ENCODE measurements around the gene CDYL. TPM values are rescaled to one million over a fixed set of nuclear protein-coding genes. Genes with fewer than 3 reads are reported as not detected.

Gene CDYL
- total RNA-seq, 1 experiment from 2014 or later = 4.2 TPM

- no peak overlapping the region for H2AFZ ChIP-seq (ENCODE audit: low read length)
These were observed 592 bp upstream of the CDYL start for GRCh38 chr6:4775494-4776130.

GRCh38 chr6:4776493-4777393, 539 bp downstream of the CDYL start:
- DNase-seq = peak; percentile 69
- no peak overlapping the region for H2AFZ ChIP-seq (ENCODE audit: low read length)
- H3K4me2 ChIP-seq (ENCODE audit: low read depth, low read length, poor library complexity, severe bottlenecking) = peak overlapping the region; percentile 75
- peaks cover 9% of the 10 kb centered on the region; the same call in 1 of the 2 replicates for H4K20me1 ChIP-seq (ENCODE audit: insufficient read depth, low read depth, low read length)
- peaks cover 10% of the 10 kb centered on the region for H3K4me1 ChIP-seq (ENCODE audit: low read length)
- H3K4me3 ChIP-seq (ENCODE audit: low read length) = peak overlapping the region; percentile 63
- H3K9ac ChIP-seq (ENCODE audit: low read length) = peak overlapping the region; percentile 50
- peaks cover 5% of the 10 kb centered on the region; the same call in 1 of the 2 replicates for H3K79me2 ChIP-seq (ENCODE audit: low read length)
- no peak overlapping the region for H3K27ac ChIP-seq (ENCODE audit: low read length)
- H3K27me3 ChIP-seq (ENCODE audit: low read length) = peaks cover 6% of the 10 kb centered on the region
- H3K9me3 ChIP-seq (ENCODE audit: low read length) = 0 out of 2 replicates have a peak, but pooled peaks cover 5% of the 10 kb centered on the region
- no peaks in the 10 kb centered on the region for H3K9me2 ChIP-seq (replicated peaks; ENCODE audit: insufficient read depth, low read length)
- no peaks in the 10 kb centered on the region for H3K36me3 ChIP-seq (ENCODE audit: insufficient read depth, low read length)

More at GRCh38 chr6:4775494-4776130, 592 bp upstream of the CDYL start:
- H3K9ac ChIP-seq (ENCODE audit: low read length) = no peak overlapping the region
- H3K4me3 ChIP-seq (ENCODE audit: low read length) = no peak overlapping the region
- H3K4me1 ChIP-seq (ENCODE audit: low read length) = peaks cover 10% of the 10 kb centered on the region
- no peak overlapping the region for H3K27ac ChIP-seq (ENCODE audit: low read length)
- no peak overlapping the region for H3K4me2 ChIP-seq (ENCODE audit: low read depth, low read length, poor library complexity, severe bottlenecking)
- H3K9me3 ChIP-seq (ENCODE audit: low read length) = 0 out of 2 replicates have a peak, but pooled peaks cover 5% of the 10 kb centered on the region
- DNase-seq = no peak
- peaks cover 6% of the 10 kb centered on the region; the same call in 1 of the 2 replicates for H4K20me1 ChIP-seq (ENCODE audit: insufficient read depth, low read depth, low read length)
- H3K79me2 ChIP-seq (ENCODE audit: low read length) = peaks cover 5% of the 10 kb centered on the region; the same call in 1 of the 2 replicates
- H3K27me3 ChIP-seq (ENCODE audit: low read length) = peaks cover 6% of the 10 kb centered on the region
- H3K9me2 ChIP-seq (replicated peaks; ENCODE audit: insufficient read depth, low read length) = no peaks in the 10 kb centered on the region
- H3K36me3 ChIP-seq (ENCODE audit: insufficient read depth, low read length) = no peaks in the 10 kb centered on the region

GRCh38 chr6:4777394-4777935, 1.3 kb downstream of the CDYL start:
- H3K27ac ChIP-seq (ENCODE audit: low read length) = no peak overlapping the region
- H3K4me1 ChIP-seq (ENCODE audit: low read length) = peaks cover 10% of the 10 kb centered on the region
- peak overlapping the region; percentile 50 for H3K9ac ChIP-seq (ENCODE audit: low read length)

GRCh38 chr6:4778086-4778485, 1.9 kb downstream of the CDYL start:
- Histone ChIP-seq H3K36me3 (ENCODE audit: insufficient read depth, low read length) (no peaks in the 10 kb centered on the region), H3K9me3 (ENCODE audit: low read length) (0 out of 2 replicates have a peak, but pooled peaks cover 5% of the 10 kb centered on the region), H2AFZ (ENCODE audit: low read length) (no peak overlapping the region), H3K4me3 (ENCODE audit: low read length) (peak overlapping the region; percentile 63), H3K9me2 (replicated peaks; ENCODE audit: insufficient read depth, low read length) (no peaks in the 10 kb centered on the region), H3K4me2 (ENCODE audit: low read depth, low read length, poor library complexity, severe bottlenecking) (peak overlapping the region; percentile 75), H3K27ac (ENCODE audit: low read length) (no peak overlapping the region), H3K79me2 (ENCODE audit: low read length) (peaks cover 5% of the 10 kb centered on the region; the same call in 1 of the 2 replicates), H3K9ac (ENCODE audit: low read length) (no peak overlapping the region), H4K20me1 (ENCODE audit: insufficient read depth, low read depth, low read length) (peaks cover 9% of the 10 kb centered on the region; the same call in 1 of the 2 replicates), H3K4me1 (ENCODE audit: low read length) (peaks cover 10% of the 10 kb centered on the region), H3K27me3 (ENCODE audit: low read length) (peaks cover 8% of the 10 kb centered on the region)
- no peak for DNase-seq

More at GRCh38 chr6:4777394-4777935, 1.3 kb downstream of the CDYL start:
- peaks cover 9% of the 10 kb centered on the region; the same call in 1 of the 2 replicates for H4K20me1 ChIP-seq (ENCODE audit: insufficient read depth, low read depth, low read length)
- 0 out of 2 replicates have a peak, but pooled peaks cover 5% of the 10 kb centered on the region for H3K9me3 ChIP-seq (ENCODE audit: low read length)
- peaks cover 5% of the 10 kb centered on the region; the same call in 1 of the 2 replicates for H3K79me2 ChIP-seq (ENCODE audit: low read length)
- H3K27me3 ChIP-seq (ENCODE audit: low read length) = peaks cover 6% of the 10 kb centered on the region
- no peak overlapping the region for H2AFZ ChIP-seq (ENCODE audit: low read length)
- no peaks in the 10 kb centered on the region for H3K36me3 ChIP-seq (ENCODE audit: insufficient read depth, low read length)
- H3K4me3 ChIP-seq (ENCODE audit: low read length) = peak overlapping the region; percentile 63
- peak overlapping the region; percentile 75 for H3K4me2 ChIP-seq (ENCODE audit: low read depth, low read length, poor library complexity, severe bottlenecking)
- DNase-seq = peak; percentile 48
- no peaks in the 10 kb centered on the region for H3K9me2 ChIP-seq (replicated peaks; ENCODE audit: insufficient read depth, low read length)

GRCh38 chr6:4780360-4780812, 4.2 kb downstream of the CDYL start:
- H3K4me3 ChIP-seq (ENCODE audit: low read length) = no peak overlapping the region
- peaks cover 10% of the 10 kb centered on the region for H3K4me1 ChIP-seq (ENCODE audit: low read length)
- no peaks in the 10 kb centered on the region for H3K36me3 ChIP-seq (ENCODE audit: insufficient read depth, low read length)
- H3K9me3 ChIP-seq (ENCODE audit: low read length) = 0 out of 2 replicates have a peak, but pooled peaks cover 5% of the 10 kb centered on the region
- no peaks in the 10 kb centered on the region for H3K9me2 ChIP-seq (replicated peaks; ENCODE audit: insufficient read depth, low read length)
- DNase-seq = no peak
- H2AFZ ChIP-seq (ENCODE audit: low read length) = no peak overlapping the region
- no peak overlapping the region for H3K27ac ChIP-seq (ENCODE audit: low read length)
- H3K4me2 ChIP-seq (ENCODE audit: low read depth, low read length, poor library complexity, severe bottlenecking) = no peak overlapping the region
- H4K20me1 ChIP-seq (ENCODE audit: insufficient read depth, low read depth, low read length) = peaks cover 9% of the 10 kb centered on the region; the same call in 1 of the 2 replicates
- H3K27me3 ChIP-seq (ENCODE audit: low read length) = peaks cover 10% of the 10 kb centered on the region
- H3K9ac ChIP-seq (ENCODE audit: low read length) = no peak overlapping the region
- peaks cover 7% of the 10 kb centered on the region; the same call in 1 of the 2 replicates for H3K79me2 ChIP-seq (ENCODE audit: low read length)

- DNase-seq = no peak
- Histone ChIP-seq H3K4me3 (ENCODE audit: low read length) (no peak overlapping the region), H3K79me2 (ENCODE audit: low read length) (peaks cover 7% of the 10 kb centered on the region; the same call in 1 of the 2 replicates), H3K27ac (ENCODE audit: low read length) (no peak overlapping the region), H3K9me2 (replicated peaks; ENCODE audit: insufficient read depth, low read length) (no peaks in the 10 kb centered on the region), H3K4me1 (ENCODE audit: low read length) (peaks cover 10% of the 10 kb centered on the region), H3K36me3 (ENCODE audit: insufficient read depth, low read length) (no peaks in the 10 kb centered on the region), H2AFZ (ENCODE audit: low read length) (no peak overlapping the region), H3K4me2 (ENCODE audit: low read depth, low read length, poor library complexity, severe bottlenecking) (no peak overlapping the region), H3K9ac (ENCODE audit: low read length) (no peak overlapping the region), H3K27me3 (ENCODE audit: low read length) (peaks cover 10% of the 10 kb centered on the region), H4K20me1 (ENCODE audit: insufficient read depth, low read depth, low read length) (peaks cover 15% of the 10 kb centered on the region; the same call in 1 of the 2 replicates), H3K9me3 (ENCODE audit: low read length) (0 out of 2 replicates have a peak, but pooled peaks cover 5% of the 10 kb centered on the region)
These were observed 5.2 kb downstream of the CDYL start for GRCh38 chr6:4781426-4781825.

- peaks cover 10% of the 10 kb centered on the region for H3K4me1 ChIP-seq (ENCODE audit: low read length)
These were observed 5.9 kb downstream of the CDYL start for GRCh38 chr6:4781967-4782575.

More at GRCh38 chr6:4781967-4782575, 5.9 kb downstream of the CDYL start:
- Histone ChIP-seq H4K20me1 (ENCODE audit: insufficient read depth, low read depth, low read length) (peaks cover 21% of the 10 kb centered on the region; the same call in 1 of the 2 replicates), H3K9ac (ENCODE audit: low read length) (no peak overlapping the region), H3K9me3 (ENCODE audit: low read length) (0 out of 2 replicates have a peak, but pooled peaks cover 5% of the 10 kb centered on the region), H2AFZ (ENCODE audit: low read length) (no peak overlapping the region), H3K79me2 (ENCODE audit: low read length) (peaks cover 7% of the 10 kb centered on the region; the same call in 1 of the 2 replicates), H3K36me3 (ENCODE audit: insufficient read depth, low read length) (no peaks in the 10 kb centered on the region), H3K27ac (ENCODE audit: low read length) (no peak overlapping the region), H3K9me2 (replicated peaks; ENCODE audit: insufficient read depth, low read length) (no peaks in the 10 kb centered on the region), H3K27me3 (ENCODE audit: low read length) (peaks cover 10% of the 10 kb centered on the region), H3K4me2 (ENCODE audit: low read depth, low read length, poor library complexity, severe bottlenecking) (no peak overlapping the region), H3K4me3 (ENCODE audit: low read length) (no peak overlapping the region)
- DNase-seq = no peak
